ENCODE data around the gene TEX13A.

TEX13A gene, protein sequence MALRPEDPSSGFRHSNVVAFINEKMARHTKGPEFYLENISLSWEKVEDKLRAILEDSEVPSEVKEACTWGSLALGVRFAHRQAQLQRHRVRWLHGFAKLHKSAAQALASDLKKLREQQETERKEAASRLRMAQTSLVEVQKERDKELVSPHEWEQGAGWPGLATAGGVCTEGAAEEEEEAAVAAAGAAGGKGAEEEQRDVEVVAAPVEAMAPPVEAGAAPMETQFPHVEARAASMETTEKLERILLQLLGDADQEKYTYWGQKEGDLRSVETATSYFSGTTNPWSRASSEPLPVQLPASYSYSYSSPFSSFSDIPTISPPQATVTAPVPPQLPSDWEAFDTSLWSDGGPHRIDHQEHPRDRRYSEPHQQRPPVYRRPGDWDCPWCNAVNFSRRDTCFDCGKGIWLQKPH

GRCh38 chrX:105220636-105221035, at the start of gene TEX13A:
Gene TEX13A, minus strand, starts transcription at chrX:105220694. Its CDS starts 297 bp downstream, at chrX:105220397.
- no peak for DNase-seq (ENCODE audit: low read depth)
- TF ChIP-seq CTCF (IDR thresholded peaks at IDR 0.05; ENCODE audit: control insufficient read depth, insufficient read depth, low read depth, low read length, missing control alignments), result no peak
- H3K4me3 ChIP-seq (ENCODE audit: control insufficient read depth, low read depth, low read length), result no peak within 1 kb of the TSS

DNA sequence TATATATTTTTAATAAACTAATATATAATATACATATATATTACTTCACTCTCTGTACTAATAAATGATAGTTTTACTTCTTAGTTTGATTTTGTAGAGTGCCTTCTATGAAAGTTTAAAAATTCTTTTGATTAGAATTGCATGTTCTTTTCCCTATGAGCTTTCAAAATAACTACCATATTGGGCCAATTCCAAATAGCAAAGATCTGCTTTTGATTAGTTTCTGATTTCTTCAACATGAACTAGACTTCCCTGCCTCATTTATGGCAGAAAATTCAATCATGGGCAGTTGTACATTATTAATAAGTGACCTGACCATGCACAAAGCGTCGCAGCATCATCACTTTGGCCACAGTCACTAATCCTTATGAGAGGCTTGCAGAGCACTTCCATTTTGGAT, 48.9 kb upstream of the TEX13A start:
- no peak overlapping the region for H3K4me3 ChIP-seq (ENCODE audit: control insufficient read depth, low read depth, low read length)
- no peak for TF ChIP-seq CTCF (IDR thresholded peaks at IDR 0.05; ENCODE audit: control insufficient read depth, insufficient read depth, low read depth, low read length, missing control alignments)

GRCh38 chrX:105267167-105267566, 46.7 kb upstream of the TEX13A start:
- no peak for TF ChIP-seq CTCF (IDR thresholded peaks at IDR 0.05; ENCODE audit: control insufficient read depth, insufficient read depth, low read depth, low read length, missing control alignments)
- DNase-seq (ENCODE audit: low read depth), result no peak
- H3K4me3 ChIP-seq (ENCODE audit: control insufficient read depth, low read depth, low read length), result no peak overlapping the region

More for the DNA sequence above, 48.9 kb upstream of the TEX13A start:
- DNase-seq (ENCODE audit: low read depth), result no peak

DNA sequence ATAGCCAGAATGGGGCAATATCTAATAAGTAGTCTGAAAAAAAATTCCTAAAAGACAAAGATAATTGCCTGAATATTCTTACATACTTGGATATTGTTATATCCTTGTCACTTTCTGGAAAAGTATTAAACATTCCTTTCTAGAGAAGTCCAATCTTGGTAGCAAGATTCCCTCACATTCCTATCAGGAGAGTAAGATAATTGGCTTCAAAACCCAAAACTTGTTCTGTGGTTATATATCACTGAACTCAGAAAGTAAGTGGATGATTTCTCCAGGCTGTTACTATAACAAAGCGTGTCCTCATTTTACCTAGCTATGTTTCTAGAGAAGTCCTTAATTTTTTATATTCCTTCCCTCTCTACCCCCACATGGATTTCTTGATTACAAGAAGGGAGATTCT, 46.0 kb upstream of the TEX13A start:
- no peak overlapping the region for H3K4me3 ChIP-seq (ENCODE audit: control insufficient read depth, low read depth, low read length)
- DNase-seq (ENCODE audit: low read depth), result no peak
- TF ChIP-seq CTCF (IDR thresholded peaks at IDR 0.05; ENCODE audit: control insufficient read depth, insufficient read depth, low read depth, low read length, missing control alignments), result no peak

GRCh38 chrX:105265093-105265492, 44.6 kb upstream of the TEX13A start:
- H3K4me3 ChIP-seq (ENCODE audit: control insufficient read depth, low read depth, low read length), result no peak overlapping the region
- no peak for DNase-seq (ENCODE audit: low read depth)
- TF ChIP-seq CTCF (IDR thresholded peaks at IDR 0.05; ENCODE audit: control insufficient read depth, insufficient read depth, low read depth, low read length, missing control alignments), result no peak

- no peak overlapping the region for H3K4me3 ChIP-seq (ENCODE audit: control insufficient read depth, low read depth, low read length)
- no peak for TF ChIP-seq CTCF (IDR thresholded peaks at IDR 0.05; ENCODE audit: control insufficient read depth, insufficient read depth, low read depth, low read length, missing control alignments)
- DNase-seq (ENCODE audit: low read depth), result no peak
Observed at GRCh38 chrX:105263801-105264200, 43.3 kb upstream of the TEX13A start.

All from AG09309 (cell line).